GM12892 (cell line): Measurements from ENCODE around the gene LEPR.
"Not testable (repeated sequence)": the region's sequence is repeated elsewhere in the genome, so short reads cannot be mapped to it uniquely, and the experiment has no call there.

Experiments used
- DNase-seq: peaks from one replicate; pipeline ENCODE4 v3.0.0; 2011; ENCODE audit not compliant: insufficient read length
- FAIRE-seq: peaks from 2 replicates; lab custom pipeline; 2011; peaks lifted over from hg19 to GRCh38; lab: Jason Lieb, UNC
- POLR2A ChIP-seq: IDR thresholded peaks from 2 replicates; pipeline ENCODE4 v1.6.1; 2011; ENCODE audit warnings: low read depth, low read length, control low read depth
- POLR2AphosphoS5 ChIP-seq: IDR thresholded peaks from 2 replicates; pipeline ENCODE4 v1.6.1; 2011; ENCODE audit warnings: low read depth, low read length, control low read depth
- TAF1 ChIP-seq: IDR thresholded peaks from 2 replicates; pipeline ENCODE4 v1.6.1; 2011; ENCODE audit warnings: low read depth, mild to moderate bottlenecking, control low read depth, low read length, borderline replicate concordance

LEPR gene

DNA sequence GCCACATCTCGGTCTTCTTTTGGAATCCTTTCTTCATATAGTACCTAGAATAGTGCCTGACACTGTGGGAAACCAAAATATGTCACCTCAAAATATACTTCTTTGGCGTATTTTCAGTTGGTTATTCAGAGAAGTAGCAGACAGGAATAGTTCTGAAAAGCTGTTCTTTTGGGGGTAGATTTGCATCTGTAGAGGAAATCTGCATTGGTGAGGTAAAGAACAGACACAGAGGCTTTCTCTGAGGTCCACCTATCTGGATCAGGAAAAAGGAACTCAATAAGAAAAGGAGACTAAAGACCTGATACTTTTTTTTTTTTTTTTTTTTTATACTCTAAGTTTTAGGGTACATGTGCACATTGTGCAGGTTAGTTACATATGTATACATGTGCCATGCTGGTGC is 23.2 kb downstream of the LEPR start:
- FAIRE-seq (no peak), DNase-seq (no peak)
- TF ChIP-seq TAF1 (no peak), POLR2AphosphoS5 (no peak), POLR2A (no peak)

DNA sequence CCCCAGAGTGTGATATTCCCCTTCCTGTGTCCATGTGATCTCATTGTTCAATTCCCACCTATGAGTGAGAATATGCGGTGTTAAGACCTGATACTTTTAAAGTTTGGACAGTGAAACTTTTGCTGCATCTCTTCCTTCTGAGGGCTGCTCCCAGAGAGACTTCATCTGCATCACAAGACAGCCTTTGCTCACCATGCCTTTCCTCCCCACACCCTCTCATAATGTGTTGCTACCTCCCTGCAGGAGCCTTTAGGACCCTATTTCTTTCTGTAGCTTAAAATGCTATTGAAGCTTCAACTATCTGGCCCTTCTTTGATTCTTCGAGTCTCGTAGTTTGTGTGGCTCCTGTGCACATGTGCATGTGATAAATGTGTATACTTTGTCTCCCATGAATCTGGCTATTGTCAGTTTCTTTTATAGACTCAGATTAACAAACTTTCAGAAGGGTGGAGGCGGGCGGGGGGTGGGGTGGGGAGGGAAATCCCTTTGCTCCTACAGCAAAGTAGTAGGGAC is 23.7 kb downstream of the LEPR start:
- no peak for FAIRE-seq
- DNase-seq, result no peak
- no peak for TF ChIP-seq TAF1
- TF ChIP-seq POLR2AphosphoS5, result no peak
- no peak for TF ChIP-seq POLR2A

DNA sequence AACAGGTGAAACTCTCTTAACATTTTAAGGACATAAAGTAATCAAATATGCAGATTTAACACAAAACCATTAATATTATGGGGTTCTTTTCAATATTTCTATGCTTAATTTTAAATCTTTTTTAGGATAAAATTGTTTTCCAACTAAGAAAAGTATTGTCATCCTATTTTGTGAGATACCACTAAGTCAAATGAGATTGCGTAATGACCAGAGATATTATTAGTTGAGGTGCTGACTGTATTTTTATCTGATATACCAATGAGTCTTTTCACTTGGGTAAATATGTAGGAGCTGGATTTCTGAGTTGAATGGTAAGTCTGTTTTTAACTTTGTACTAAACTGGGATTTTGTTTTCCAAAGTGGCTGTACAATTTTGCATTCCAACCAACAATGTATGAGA is 25.4 kb downstream of the LEPR start:
- no peak for FAIRE-seq
- TF ChIP-seq POLR2A (no peak), TAF1 (no peak)
- no peak for DNase-seq

DNA sequence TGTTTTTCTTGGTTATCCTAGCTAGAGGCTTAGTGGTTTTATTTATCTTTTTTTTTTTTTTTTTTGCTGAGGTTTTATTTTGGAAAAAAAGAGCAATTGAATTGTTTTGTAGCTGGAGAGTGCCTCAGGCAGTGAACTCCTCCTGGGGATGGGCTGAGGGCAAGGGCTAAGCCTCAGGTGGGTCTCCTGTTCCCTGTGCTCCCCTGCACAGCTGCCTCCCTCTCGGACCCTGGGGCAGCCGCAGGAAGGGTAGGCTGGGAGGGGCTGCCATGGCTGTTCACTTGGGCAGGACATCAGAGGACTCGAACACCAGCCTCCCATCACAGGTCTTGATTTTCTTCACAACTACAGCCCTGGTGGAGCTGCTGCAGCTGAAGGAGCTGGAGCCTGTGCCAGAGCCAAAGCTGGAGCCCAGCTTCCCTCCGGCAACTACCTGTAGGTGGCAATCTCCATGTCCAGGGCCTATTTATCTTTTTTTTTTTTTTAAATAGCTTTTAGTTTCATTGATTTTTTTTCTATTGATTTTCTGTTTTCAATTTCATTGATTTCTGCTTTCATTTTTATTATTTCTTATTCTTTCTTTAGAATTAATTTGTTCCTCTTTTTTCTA is 28.9 kb downstream of the LEPR start:
- TF ChIP-seq TAF1 (no peak), POLR2A (no peak), POLR2AphosphoS5 (no peak)
- DNase-seq, result no peak
- FAIRE-seq, result no peak

DNA sequence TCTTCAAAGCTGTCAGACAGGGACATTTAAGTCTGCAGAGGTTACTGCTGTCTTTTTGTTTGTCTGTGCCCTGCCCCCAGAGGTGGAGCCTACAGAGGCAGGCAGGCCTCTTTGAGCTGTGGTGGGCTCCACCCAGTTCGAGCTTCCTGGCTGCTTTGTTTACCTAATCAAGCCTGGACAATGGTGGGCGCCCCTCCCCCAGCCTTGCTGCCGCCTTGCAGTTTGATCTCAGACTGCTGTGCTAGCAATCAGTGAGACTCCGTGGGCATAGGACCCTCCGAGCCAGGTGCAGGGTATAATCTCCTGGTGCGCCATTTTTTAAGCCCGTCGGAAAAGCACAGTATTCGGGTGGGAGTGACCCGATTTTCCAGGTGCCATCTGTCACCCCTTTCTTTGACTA is 35.2 kb downstream of the LEPR start:
- not testable (repeated sequence) for DNase-seq, FAIRE-seq

DNA sequence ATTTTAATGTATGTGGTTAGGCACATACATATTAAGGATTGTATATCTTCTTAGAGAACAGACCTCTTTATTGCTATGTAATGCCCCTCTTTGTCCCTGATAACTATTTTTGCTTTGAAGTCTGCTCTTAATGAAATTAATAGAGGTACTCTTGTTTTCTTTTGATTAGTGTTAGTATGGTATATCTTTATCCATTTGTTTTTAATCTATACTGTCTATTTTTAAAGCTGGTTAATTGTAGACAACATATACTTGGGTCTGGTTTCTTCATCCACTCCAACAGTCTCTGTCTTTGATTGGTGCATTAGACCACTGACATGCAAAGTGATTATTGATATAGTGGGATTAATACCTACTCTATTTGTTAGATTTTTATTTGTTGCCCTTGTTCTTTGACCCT is 36.0 kb downstream of the LEPR start:
- FAIRE-seq, result no peak
- DNase-seq, result no peak
- no peak for TF ChIP-seq TAF1
- no peak for TF ChIP-seq POLR2A
- TF ChIP-seq POLR2AphosphoS5, result no peak

DNA sequence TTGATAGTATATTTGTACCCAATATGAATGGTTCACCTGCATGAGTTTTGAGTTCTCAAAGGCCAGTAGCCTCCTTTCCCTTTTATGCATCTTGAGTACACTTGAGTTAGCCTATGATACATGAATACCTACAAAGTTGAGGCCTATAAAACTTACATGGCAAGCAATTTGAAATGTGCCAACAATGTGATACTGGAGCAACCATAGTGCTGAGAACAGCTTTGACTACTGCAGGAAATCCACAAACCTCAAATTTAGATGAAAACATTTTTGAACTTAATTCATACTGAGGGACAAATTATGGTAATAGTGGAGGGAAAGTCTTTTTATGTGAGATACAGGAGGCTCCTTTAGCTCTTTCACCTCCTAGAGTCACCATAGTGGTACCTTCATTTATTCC is 37.4 kb downstream of the LEPR start:
- no peak for FAIRE-seq
- DNase-seq, result no peak
- TF ChIP-seq POLR2AphosphoS5 (no peak), TAF1 (no peak), POLR2A (no peak)

DNA sequence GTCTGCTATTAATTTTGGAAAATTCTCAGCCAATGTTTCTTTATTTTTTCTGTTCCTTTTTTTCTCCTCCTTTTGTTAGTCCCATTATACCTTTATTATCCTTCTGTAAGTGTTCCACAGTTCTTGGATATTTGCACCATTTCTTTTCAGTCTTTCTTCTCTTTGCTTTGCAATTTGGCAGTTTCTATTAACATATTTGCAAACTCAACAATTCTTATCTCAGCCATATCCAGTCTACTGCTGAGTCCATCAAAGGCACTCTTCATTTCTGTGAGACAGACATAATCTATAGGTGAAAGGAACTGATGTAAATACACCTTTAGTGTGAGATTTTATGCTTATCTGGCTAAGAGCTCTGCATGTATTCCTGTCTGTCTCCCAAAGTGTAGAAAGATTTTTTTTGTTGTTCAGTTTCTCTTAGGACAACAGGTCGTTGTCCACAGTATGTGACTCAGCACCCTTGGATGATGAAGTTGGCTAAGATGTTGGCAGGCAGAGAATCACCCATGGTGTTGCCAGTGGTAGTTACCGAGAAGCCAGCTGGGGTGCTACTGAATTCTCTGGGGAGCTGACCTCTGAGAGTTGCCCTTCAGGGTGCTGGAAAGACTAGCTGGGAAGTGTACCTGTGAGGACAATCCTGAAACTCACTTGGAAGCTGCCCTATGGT is 38.4 kb downstream of the LEPR start:
- DNase-seq (no peak), FAIRE-seq (no peak)
- TF ChIP-seq POLR2A (no peak), TAF1 (no peak), POLR2AphosphoS5 (no peak)

DNA sequence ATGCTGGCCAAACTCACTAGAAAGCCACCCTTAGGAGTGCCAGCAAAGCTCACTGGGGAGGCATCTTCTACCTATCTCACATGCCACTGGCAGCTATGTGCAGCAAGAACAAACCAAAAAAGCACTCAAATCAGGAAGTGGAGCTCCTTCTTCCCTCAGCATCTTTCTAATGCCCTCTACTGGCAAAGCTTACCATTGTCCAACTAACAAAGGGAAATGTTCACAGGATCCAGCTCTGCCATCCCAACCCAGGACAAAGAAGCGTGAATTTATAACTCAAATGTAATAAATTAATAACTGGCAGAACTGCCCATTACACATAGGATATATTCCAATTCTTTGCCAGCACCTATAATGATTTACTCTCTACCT is 38.9 kb downstream of the LEPR start:
- FAIRE-seq (no peak), DNase-seq (peak; percentile 13)
- TF ChIP-seq POLR2AphosphoS5 (no peak), POLR2A (no peak), TAF1 (no peak)

DNA sequence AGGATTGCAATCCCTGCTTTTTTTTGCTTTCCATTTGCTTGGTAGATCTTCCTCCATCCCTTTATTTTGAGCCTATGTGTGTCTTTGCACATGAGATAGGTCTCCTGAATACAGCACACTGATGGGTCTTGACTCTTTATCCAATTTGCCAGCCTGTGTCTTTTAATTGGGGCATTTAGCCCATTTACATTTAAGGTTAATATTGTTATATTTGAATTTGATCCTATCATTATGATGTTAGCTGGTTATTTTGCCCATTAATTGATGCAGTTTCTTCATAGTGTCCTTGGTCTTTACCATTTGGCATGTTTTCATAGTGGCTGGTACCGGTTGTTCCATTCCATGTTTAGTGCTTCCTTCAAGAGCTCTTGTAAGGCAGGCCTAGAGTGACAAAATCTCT is 45.4 kb downstream of the LEPR start:
- DNase-seq, FAIRE-seq: not testable (repeated sequence)

DNA sequence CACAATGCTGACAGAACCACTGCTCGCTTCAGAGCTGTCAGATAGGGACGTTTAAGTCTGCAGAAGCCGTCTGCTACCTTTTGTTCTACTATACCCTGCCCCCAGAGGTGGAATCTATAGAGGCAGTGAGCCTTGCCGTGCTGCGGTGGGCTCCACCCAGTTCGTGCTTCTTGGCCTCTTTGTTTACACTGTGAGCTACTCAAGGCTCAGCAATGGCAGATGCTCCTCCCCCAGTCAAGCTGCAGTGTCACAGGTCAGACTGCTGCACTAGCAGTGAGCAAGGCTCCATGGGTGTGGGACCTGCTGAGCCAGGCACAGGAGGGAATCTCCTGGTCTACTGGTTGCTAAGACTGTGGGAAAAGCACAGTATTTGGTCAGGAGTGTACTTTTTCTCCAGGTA is 47.1 kb downstream of the LEPR start:
- DNase-seq (no peak), FAIRE-seq (no peak)
- TF ChIP-seq TAF1 (no peak), POLR2A (no peak), POLR2AphosphoS5 (no peak)

DNA sequence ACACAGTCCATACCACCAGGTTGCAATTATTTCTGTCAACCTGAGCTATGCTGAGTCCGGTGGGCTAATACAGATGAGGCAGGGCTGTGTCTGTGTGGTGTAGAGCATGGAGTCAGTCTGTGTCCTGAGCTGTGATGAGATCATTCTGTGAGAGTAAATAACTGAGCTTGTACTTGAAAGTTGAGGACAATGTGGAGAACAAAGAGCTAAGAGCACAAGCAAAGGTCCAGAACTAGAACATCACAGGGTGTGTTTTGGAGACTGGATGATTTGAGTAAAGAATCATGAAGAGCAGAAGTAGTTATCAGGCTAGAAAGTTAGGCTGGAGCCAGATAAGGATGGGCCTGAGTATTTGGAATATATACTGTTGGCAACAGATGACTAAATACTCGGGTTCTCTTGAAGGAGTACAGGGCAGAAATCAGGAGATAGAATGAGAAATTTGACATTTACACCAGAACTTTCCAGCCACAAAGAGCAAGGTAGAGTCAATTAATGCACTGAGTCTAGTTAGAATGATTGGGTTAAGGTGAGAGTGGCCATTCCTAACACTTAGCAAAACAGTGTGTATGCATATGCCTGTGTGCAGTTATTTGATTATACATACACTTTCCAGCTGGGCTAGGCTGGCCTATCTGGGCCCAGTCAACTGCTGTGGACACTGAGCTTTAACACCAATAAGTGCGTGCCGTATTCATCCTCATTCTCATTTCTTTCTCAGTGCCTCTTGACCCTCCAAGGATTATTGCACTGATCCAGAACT is 48.8 kb downstream of the LEPR start:
- FAIRE-seq (no peak), DNase-seq (no peak)
- TF ChIP-seq TAF1, result no peak
- no peak for TF ChIP-seq POLR2AphosphoS5
- no peak for TF ChIP-seq POLR2A

DNA sequence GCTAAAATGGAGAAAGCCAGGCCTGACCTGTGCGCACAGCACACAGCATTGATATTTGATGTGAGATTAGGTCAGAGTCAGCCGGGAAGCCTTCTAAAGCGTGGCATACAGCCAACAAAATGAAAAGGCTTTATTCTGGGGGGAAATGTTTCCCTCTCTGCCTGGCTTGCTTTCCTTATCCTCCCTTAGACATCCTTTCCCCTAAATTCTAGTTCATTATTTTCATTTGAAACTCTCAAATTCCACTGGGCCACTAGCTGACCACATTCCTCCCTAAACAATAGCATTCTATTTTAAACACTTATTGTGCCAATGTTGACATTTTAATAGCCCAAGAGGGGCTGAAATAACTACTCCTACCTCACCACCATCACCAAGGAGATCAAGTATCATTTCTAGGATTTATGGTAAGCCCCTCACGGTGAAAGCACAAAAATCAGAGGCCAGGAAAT is 49.4 kb downstream of the LEPR start:
- no peak for TF ChIP-seq POLR2A
- TF ChIP-seq POLR2AphosphoS5, result no peak
- no peak for TF ChIP-seq TAF1
- FAIRE-seq (no peak), DNase-seq (no peak)
